HG03135 (cell line): Measurements from ENCODE around the gene ZNF575.
"Not testable (repeated sequence)": the region's sequence is repeated elsewhere in the genome, so short reads cannot be mapped to it uniquely, and the experiment has no call there.

Experiments used
- ATAC-seq: cut with Tn5 transposase; IDR thresholded peaks from one replicate; pipeline ENCODE4 v1.9.1; 2021; ENCODE audit warnings: mild to moderate bottlenecking, moderate library complexity; ENCODE audit not compliant: unreplicated experiment

The ZNF575 gene

DNA sequence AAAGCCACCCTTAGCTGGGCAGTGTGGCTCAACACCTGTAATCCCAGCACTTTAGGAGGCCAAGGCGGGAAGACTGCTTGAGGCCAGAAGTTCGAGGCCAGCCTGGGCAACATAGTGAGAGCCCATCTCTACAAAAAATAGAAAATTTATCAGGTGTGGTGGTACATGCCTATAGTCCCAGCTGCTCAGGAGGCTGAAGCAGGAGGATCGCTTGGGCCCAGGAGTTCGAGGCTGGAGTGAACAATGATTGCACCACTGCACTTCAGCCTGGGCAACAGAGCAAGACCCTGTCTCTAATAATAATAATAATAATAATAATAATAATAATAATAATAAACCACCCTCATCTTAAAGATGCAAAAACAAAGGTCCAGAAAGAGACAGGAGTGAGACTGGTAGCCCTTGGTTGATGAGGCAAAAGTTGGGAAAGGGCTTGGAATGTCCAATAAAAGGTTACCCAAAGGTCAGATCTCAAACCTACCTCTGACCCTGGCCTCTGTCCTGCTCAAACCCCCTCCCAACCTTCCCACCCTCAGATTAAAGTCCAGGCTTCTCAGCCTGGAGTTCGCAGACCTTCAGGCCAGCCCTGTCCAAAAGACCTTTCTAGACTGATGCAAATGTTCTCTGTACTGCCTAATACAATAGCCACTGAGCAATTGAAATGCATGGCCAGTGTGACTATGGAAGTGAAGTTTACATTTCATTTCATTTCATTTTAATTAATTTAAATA, 9.1 kb downstream of the ZNF575 start:
- ATAC-seq, result no peak

- ATAC-seq, result no peak
These were observed 11.1 kb downstream of the ZNF575 start for GRCh38 chr19:43544077-43544476.

GRCh38 chr19:43545276-43545675, 12.3 kb downstream of the ZNF575 start:
- no peak for ATAC-seq

DNA sequence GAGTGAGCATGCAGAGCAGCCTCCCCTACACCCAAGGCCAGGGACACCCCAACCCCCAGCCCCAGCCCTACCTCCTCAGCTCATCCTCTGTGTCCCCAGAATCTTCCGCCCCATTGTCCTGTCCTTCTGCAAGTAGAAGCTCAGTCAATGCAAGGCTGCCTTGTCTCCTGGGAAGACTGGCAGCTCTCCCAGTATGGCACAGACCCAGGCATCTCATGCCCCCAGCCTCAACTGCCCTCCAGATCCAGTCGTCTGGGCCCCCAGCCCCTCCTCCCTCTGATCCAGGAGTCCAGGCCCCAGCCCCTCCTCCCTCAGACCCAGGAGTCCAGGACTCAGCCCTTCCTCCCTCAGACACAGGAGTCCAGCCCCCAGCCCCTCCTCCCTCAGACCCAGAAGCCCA, 13.0 kb downstream of the ZNF575 start:
- no peak for ATAC-seq

- no peak for ATAC-seq
These were observed 13.6 kb downstream of the ZNF575 start for GRCh38 chr19:43546581-43546980.

DNA sequence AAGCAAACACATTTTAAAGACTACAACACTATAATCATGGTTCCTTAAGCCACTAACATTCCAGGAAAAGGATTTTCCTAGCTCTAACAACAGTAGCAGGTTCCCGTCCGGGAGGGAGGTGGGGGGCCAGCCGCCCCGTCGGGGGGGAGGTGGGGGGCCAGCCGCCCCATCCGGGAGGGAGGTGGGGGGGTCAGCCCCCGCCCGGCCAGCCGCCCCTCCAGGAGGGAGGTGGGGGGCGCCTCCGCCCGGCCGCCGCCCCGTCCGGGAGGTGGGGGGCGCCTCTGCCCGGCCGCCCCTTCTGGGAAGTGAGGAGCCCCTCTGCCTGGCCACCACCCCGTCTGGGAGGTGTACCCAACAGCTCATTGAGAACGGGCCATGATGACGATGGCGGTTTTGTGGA, 14.9 kb downstream of the ZNF575 start:
- not testable (repeated sequence) for ATAC-seq

DNA sequence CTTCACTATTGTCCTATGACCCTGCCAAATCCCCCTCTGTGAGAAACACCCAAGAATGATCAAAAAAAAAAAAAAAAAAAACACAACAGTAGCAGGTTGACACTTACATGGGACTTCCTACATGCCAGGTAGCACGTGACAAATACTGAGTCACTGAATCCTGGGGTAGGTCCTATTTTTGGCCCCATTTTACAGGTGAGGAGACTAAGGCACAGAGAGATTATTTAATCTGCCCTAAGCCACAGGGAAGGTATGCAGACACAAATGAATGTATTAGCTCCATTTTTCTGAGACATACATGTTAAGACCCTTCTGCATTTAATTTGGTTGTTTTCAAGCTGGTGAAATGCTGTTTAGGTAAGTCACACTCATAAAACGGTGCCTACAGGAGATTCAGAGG, 15.7 kb downstream of the ZNF575 start:
- ATAC-seq, result no peak

- ATAC-seq, result no peak
These were observed 18.6 kb downstream of the ZNF575 start for GRCh38 chr19:43551399-43552197.

DNA sequence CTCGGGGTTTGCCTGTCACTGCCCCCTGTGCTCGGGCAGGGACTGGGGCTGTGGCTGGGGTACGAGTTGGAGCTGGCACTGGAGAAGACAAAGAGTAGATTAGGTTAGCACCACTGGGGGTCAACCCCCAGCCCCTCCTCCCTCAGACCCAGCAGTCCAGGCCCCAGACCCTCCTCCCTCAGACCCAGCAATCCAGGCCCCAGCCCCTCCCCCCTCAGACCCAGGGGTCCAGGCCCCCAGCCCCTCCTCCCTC, 19.1 kb downstream of the ZNF575 start:
- no peak for ATAC-seq

GRCh38 chr19:43552616-43553015, 19.6 kb downstream of the ZNF575 start:
- no peak for ATAC-seq

DNA sequence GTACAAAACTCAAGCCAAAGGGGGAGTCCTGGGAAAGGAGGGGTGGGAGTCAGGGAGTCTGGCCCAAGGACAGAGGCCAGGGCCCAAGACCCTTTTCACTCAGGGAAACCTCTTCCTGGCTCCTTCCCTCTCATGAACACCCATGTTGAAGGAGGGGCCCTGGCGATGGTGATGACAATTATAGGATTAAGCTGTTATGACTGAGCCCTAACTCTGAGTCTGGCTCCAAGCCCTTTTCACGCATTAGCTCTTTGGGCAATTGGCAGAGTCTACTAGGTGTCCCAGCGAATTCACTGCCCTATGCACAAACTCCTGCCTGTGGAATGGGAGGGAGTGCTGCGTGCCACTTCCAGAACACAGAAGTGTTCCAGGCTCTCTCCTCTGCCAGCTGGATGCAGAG, 20.7 kb downstream of the ZNF575 start:
- ATAC-seq, result no peak

DNA sequence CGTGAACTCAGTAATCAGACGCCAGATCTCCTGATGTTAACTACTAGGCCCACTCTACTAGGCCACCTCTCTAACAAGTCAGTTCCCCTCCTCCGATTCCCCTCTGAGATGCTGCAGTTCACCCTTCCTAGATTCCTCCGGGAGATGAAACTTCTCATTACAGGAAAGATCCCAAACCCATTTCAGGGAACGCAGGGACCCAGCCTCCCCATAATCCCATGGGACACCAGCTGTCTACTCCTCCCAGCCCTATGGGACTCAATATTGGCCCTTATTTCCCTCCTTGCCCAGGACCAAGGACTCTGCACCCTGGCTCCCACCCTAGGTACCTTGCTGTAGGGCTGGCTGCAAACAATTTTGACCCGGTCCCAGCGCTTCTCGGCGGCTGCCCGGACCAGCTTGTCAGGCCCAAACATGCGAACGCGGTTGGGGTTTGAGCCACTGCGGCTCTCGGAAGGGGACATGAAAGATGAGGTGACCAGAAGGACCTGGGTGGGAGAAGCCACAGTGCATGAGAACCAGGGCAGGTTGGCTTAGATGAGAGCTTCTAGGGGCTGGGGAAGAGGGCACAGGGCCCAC, 21.4 kb downstream of the ZNF575 start:
- no peak for ATAC-seq

GRCh38 chr19:43555185-43555770, 22.3 kb downstream of the ZNF575 start:
- ATAC-seq, result no peak

- ATAC-seq, result no peak
These were observed 27.7 kb downstream of the ZNF575 start for GRCh38 chr19:43560687-43561086.

- ATAC-seq, result no peak
These were observed 28.4 kb downstream of the ZNF575 start for GRCh38 chr19:43561139-43561970.

DNA sequence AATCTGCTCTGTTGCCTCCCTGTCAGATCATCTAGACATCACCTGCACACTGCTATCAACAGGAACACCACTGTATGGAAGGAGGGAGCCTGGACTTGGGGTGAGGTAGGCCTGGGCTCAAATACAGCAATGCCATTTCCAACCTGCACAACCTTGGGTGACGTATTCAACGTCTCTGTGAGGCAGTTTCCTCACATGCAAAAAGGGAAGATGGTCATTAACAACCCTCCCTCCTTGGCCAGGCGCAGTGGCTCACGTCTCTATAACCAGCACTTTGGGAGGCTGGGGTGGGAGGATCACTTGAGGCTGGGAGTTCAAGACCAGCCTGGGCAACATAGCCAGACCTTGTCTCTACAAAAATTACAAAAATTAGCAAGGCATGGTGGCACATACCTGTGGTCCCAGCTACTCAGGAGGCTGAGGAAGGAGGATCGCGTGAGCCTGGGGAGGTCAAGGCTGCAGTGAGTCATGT, 29.3 kb downstream of the ZNF575 start:
- no peak for ATAC-seq

DNA sequence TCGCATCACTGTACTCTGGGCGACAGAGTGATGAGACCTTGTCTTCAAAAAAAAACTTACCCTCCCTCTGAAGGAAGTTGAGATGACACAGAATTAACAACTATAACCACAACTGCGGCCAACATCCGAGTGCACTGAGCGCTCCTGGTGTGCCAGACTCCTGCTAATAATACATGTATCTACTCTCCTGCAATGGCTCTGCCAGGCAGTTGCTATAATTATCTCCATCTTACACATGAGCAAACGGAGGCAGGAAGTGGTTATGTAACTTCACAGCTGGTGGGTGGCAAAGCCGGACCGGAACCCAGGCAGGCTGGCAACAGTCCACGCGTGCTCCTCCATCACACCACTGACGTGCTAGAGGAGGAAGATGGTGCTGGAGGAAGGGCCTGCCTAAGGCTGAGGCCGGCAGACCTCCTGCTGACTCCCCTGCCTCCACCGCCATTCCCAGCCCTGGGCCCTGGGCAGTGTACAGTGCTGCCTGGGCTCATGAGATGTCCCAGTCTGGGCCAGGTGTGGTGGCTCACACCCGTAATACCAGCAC, 29.8 kb downstream of the ZNF575 start:
- ATAC-seq, result peak; percentile 73

GRCh38 chr19:43563816-43564457, 30.9 kb downstream of the ZNF575 start:
- no peak for ATAC-seq

DNA sequence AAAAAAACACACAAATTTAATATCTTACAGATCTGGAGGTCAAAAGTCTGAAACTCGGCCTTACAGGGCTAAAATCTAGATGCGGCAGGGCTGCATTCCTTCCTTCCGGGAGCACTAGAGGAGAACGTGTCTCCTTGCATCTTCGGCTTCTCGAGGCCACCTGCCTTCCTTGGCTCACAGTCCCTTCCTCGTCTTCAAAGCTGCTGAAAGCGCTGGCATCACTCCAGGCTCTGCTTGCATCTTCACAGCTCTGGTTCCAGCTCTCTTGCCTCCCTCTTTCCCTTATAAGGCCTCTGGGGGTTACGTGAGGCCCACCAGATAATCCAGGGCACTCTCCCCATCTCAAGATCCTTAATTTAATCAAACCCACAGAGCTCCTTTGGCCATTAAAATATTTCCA, 31.8 kb downstream of the ZNF575 start:
- no peak for ATAC-seq

DNA sequence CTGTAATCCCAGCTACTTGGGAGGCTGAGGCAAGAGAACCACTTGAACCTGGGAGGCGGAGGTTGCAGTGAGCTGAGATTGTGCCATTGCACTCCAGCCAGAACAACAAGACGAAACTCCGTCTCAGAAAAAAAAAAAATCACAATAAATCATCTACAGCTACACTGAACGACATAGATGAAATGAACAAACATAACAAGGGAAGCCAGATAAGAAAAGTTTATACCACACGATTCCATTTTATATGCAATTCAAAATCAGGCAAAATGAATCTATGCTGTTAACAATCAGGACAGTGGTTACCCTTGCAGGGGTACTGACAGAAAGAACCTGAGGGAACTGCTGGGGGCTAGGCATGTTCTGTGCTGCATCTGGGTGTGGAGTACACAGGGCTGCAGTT, 36.7 kb downstream of the ZNF575 start:
- ATAC-seq, result no peak
